Esophagus muscularis mucosa (tissue), 4 donors: ENCODE results near the gene CREG1. TPM values are rescaled to one million over a fixed set of nuclear protein-coding genes. Genes with fewer than 3 reads are reported as not detected.

Experiments used
- DNase-seq: peaks from one replicate; pipeline ENCODE4 v3.0.0-alpha.2; 2017; ENCODE audit errors: extremely low spot score
- H3K27ac ChIP-seq, 4 donors: fragments of 200-600 bp; sonication (generic); replicated peaks in 1 of 4; 1 replicate in 3 of 4; 2 replicates in 1 of 4; pipeline ENCODE4 v1.5.1; 2016 to 2019; ENCODE audit warnings: mild to moderate bottlenecking in 1 of 4
- H3K27me3 ChIP-seq, 4 donors: fragments of 200-600 bp; sonication (generic); one replicate each; pipeline versions ENCODE4 v1.5.1 to v1.6.0; 2016 to 2019
- H3K36me3 ChIP-seq, 4 donors: fragments of 200-600 bp; sonication (generic); one replicate each; pipeline ENCODE4 v1.5.1; 2016 to 2019
- H3K4me1 ChIP-seq, 4 donors: fragments of 200-600 bp; sonication (generic); one replicate each; pipeline ENCODE4 v1.5.1; 2016 to 2019
- H3K4me3 ChIP-seq, 4 donors: fragments of 200-600 bp; sonication (generic); 1 replicate in 2 of 4; 2 replicates in 2 of 4; pipeline ENCODE4 v1.5.1; 2016 to 2019; ENCODE audit warnings: mild to moderate bottlenecking in 4 of 4, moderate library complexity in 1 of 4
- H3K9me3 ChIP-seq, 4 donors: fragments of 200-600 bp; sonication (generic); 1 replicate in 3 of 4; 2 replicates in 1 of 4; pipeline ENCODE4 v1.5.1; 2016 to 2019
- EP300 ChIP-seq: sonication (generic); formaldehyde crosslinking; IDR thresholded peaks from one replicate; pipeline ENCODE4 v1.6.1; 2017; ENCODE audit warnings: antibody characterized with exemption
- POLR2A ChIP-seq: fragments of 450-650 bp; IDR thresholded peaks from one replicate; pipeline ENCODE4 v1.6.1; 2017; ENCODE audit warnings: antibody characterized with exemption, moderate library complexity, mild to moderate bottlenecking, low read depth
- POLR2AphosphoS5 ChIP-seq, 2 donors: sonication (generic); formaldehyde crosslinking; IDR thresholded peaks; one replicate each; pipeline ENCODE4 v1.6.1; 2017; ENCODE audit warnings: antibody characterized with exemption in 2 of 2
- WGBS: methylation state at CpG from one replicate; pipeline ENCODE4 v1.1.5; 2018; 5-methylcytosine and 5-hydroxymethylcytosine counted together
- intact Hi-C: fragments of 100-400 bp; cut with DNase I; formaldehyde crosslinking; loops from one replicate; pipeline ENCODE4 v1.15.1; 2023
- total RNA-seq, 4 donors: library from RNA; depleted of rRNA; stranded (reverse); fragments of >200 nt; gene quantifications; one replicate each; pipeline versions ENCODE4 v1.1.0 to v1.2.1, GENCODE V29; 2016
- TF ChIP-seq, protein P1 (sequence below), 3 experiments: fragments of 200-600 bp in 2 of 3; fragments of 450-650 bp in 1 of 3; sonication (generic) in 2 of 3; IDR thresholded peaks; one replicate each; pipeline ENCODE4 v1.5.1; 2017 to 2019; ENCODE audit warnings: antibody characterized with exemption in 3 of 3, mild to moderate bottlenecking in 2 of 3, moderate library complexity in 1 of 3

CREG1 gene
- total RNA-seq, 4 donors from 2014 or later: 121 to 203 (median 158) TPM

DNA sequence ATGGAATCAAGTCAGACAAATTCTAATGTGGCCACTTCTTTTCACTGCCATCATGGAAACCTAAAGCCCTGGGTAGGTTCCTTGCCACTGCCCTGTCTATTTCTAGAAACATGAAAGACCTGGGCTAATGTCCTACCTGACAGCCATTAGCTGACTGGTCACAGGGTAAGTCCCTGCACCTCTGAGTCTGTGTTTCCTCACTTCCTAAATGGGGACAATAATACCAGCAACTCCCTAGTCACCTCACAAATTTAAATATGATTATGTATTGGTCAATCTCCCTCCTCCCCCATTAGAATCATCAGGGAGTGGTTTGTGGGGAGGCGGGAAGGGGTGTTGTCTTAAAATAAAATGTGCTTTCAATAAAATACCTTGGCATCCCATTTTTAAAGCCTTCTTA, 2.2 kb downstream of the CREG1 start:
- H3K4me1 ChIP-seq: peaks cover 10 to 58% (median 53%) of the 10 kb centered on the region in 4 donors
- 100% methylated on average over 1 of the region's 1 CpG for WGBS
- peak in 1 of 2 donors; percentile 25 for TF ChIP-seq POLR2AphosphoS5 (IDR thresholded peaks at IDR 0.05)
- TF ChIP-seq EP300: no peak
- intact Hi-C loops: loop anchor here (10.0 kb wide), 1 partner anchor 327 kb away; the partner anchor contains the start of gene POU2F1
- no peaks in the 10 kb centered on the region for H3K27me3 ChIP-seq
- H3K36me3 ChIP-seq: peaks cover 4 to 15% (median 15%) of the 10 kb centered on the region in 4 donors
- DNase-seq: no peak
- peak overlapping the region in 2 of 4 donors; percentile 14 to 30 for H3K27ac ChIP-seq
- H3K9me3 ChIP-seq: no peaks in the 10 kb centered on the region
- peak overlapping the region in 2 of 4 donors; percentile 0 to 18 for H3K4me3 ChIP-seq

- Histone ChIP-seq H3K4me3 (peak overlapping the region in 1 of 4 donors; percentile 21), H3K4me1 (peaks cover 4 to 41% (median 38%) of the 10 kb centered on the region in 4 donors), H3K36me3 (peaks cover 22 to 46% (median 30%) of the 10 kb centered on the region in 4 donors), H3K27ac (peak overlapping the region; percentile 54 to 61 (median 60)), H3K27me3 (no peaks in the 10 kb centered on the region), H3K9me3 (no peaks in the 10 kb centered on the region)
- no peak for DNase-seq
- intact Hi-C loops: no loop called here
- WGBS: 56% methylated on average over 5 of the region's 5 CpGs
- TF ChIP-seq EP300: no peak
- TF ChIP-seq POLR2AphosphoS5 (IDR thresholded peaks at IDR 0.05): no peak
- TF ChIP-seq, protein P1, sequence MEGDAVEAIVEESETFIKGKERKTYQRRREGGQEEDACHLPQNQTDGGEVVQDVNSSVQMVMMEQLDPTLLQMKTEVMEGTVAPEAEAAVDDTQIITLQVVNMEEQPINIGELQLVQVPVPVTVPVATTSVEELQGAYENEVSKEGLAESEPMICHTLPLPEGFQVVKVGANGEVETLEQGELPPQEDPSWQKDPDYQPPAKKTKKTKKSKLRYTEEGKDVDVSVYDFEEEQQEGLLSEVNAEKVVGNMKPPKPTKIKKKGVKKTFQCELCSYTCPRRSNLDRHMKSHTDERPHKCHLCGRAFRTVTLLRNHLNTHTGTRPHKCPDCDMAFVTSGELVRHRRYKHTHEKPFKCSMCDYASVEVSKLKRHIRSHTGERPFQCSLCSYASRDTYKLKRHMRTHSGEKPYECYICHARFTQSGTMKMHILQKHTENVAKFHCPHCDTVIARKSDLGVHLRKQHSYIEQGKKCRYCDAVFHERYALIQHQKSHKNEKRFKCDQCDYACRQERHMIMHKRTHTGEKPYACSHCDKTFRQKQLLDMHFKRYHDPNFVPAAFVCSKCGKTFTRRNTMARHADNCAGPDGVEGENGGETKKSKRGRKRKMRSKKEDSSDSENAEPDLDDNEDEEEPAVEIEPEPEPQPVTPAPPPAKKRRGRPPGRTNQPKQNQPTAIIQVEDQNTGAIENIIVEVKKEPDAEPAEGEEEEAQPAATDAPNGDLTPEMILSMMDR (IDR thresholded peaks at IDR 0.05): no peak
- no peak for TF ChIP-seq POLR2A
Observed at GRCh38 chr1:167548059-167548932, 5.3 kb downstream of the CREG1 start.

DNA sequence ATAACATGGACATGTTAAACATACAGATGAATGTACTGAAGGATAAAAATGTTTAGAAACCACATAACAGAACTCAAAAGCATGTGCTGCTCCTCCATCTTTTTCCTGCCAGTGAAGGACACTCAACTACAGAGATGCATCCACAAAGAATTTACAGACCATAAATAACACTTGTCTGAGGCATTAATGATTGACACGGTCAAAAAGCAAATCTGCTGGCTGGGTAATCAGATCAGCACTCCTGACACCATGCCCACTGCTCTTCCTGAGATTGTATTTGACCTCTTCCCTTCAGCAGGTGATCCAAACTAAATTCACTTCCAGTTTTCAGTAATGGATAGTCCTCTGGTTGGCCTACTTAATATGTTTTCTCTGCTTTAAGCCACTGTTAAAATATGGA, 6.6 kb downstream of the CREG1 start:
- TF ChIP-seq POLR2AphosphoS5 (IDR thresholded peaks at IDR 0.05): no peak
- TF ChIP-seq EP300: no peak
- Histone ChIP-seq H3K27ac (no peak overlapping the region), H3K4me3 (no peak overlapping the region), H3K9me3 (no peaks in the 10 kb centered on the region), H3K4me1 (peaks cover 0 to 29% (median 27%) of the 10 kb centered on the region in 4 donors), H3K36me3 (peaks cover 23 to 59% (median 33%) of the 10 kb centered on the region in 4 donors), H3K27me3 (no peaks in the 10 kb centered on the region)
- intact Hi-C loops: no loop called here
- no peak for DNase-seq
- WGBS: 100% methylated on average over 1 of the region's 1 CpG

DNA sequence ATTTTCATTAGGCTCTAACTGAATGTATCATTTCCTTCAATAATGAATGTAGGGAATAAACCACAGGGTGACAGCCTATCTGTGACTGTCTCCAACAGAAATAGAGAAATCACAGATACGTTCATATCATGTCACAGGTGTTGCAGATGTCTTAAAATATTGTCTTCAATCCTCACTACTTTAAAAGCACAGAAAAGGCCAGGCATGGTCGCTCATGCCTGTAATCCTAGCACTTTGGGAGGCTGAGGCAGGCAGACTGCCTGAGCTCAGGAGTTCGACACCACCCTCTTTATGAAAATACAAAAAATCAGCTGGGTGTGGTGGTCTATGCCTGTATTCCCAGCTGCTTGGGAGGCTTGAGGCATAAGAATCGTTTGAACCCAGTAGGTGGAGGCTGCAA, 8.2 kb downstream of the CREG1 start:
- Histone ChIP-seq H3K36me3 (peaks cover 23 to 68% (median 35%) of the 10 kb centered on the region in 4 donors), H3K4me3 (no peak overlapping the region), H3K27ac (no peak overlapping the region), H3K4me1 (peaks cover 0 to 17% (median 17%) of the 10 kb centered on the region in 4 donors), H3K9me3 (no peaks in the 10 kb centered on the region), H3K27me3 (no peaks in the 10 kb centered on the region)
- WGBS: 80% methylated on average over 4 of the region's 4 CpGs
- DNase-seq: no peak
- TF ChIP-seq POLR2A: no peak
- TF ChIP-seq, protein P1 (IDR thresholded peaks at IDR 0.05): no peak
- TF ChIP-seq EP300: no peak
- TF ChIP-seq POLR2AphosphoS5 (IDR thresholded peaks at IDR 0.05): no peak
- intact Hi-C loops: no loop called here

DNA sequence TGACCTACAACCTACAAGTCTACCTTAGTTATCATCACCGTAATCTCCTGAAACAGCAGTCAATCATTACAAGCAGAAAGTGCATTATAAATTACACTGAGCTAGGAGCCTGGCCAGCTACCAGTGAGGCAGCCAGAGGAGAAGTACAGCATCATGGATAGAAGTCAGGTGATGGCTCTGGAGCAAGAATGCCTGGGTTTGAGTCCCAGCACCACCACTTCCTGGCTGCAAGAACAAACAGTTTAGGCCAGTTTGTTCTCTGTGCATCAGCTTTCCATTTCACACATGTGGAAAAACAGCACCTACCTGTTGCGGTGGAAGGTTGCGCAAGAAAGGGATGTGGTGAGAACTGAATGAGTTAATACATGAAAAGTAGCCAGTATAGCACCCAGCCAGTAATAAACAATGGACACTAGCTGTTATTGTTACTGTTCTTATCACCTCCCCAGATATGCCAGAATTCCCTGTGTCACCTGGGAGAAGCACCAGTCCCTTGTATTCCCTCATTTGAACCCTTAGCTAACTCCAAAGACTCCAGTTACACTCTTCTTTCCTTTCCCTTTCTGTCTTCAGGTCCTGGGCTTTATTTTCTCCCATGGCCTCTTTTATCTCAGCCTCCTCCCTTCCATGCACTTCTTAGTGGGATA, 9.0 kb downstream of the CREG1 start:
- H3K27ac ChIP-seq: no peak overlapping the region
- WGBS: 100% methylated on average over 3 of the region's 3 CpGs
- intact Hi-C loops: no loop called here
- H3K4me1 ChIP-seq: peaks cover 0 to 18% (median 14%) of the 10 kb centered on the region in 4 donors
- H3K4me3 ChIP-seq: no peak overlapping the region
- TF ChIP-seq EP300 (no peak), POLR2AphosphoS5 (IDR thresholded peaks at IDR 0.05) (no peak), POLR2A (no peak)
- H3K36me3 ChIP-seq: peaks cover 23 to 68% (median 35%) of the 10 kb centered on the region in 4 donors
- no peaks in the 10 kb centered on the region for H3K9me3 ChIP-seq
- no peak for DNase-seq
- no peaks in the 10 kb centered on the region for H3K27me3 ChIP-seq
